Stimulated activated CD8-positive, alpha-beta memory T cell treated with anti-CD3 and anti-CD28 coated beads, Interleukin-7, amount 100 ng/mL, for 48 hours (primary cell): ENCODE data around the gene GRIA1.

Experiments used
- DNase-seq, 2 donors: peaks; one replicate each; pipeline ENCODE4 v3.0.0-alpha.2; 2020; ENCODE audit warnings: low read depth in 1 of 2; ENCODE audit errors: extremely low read depth in 1 of 2

GRIA1 gene

DNA sequence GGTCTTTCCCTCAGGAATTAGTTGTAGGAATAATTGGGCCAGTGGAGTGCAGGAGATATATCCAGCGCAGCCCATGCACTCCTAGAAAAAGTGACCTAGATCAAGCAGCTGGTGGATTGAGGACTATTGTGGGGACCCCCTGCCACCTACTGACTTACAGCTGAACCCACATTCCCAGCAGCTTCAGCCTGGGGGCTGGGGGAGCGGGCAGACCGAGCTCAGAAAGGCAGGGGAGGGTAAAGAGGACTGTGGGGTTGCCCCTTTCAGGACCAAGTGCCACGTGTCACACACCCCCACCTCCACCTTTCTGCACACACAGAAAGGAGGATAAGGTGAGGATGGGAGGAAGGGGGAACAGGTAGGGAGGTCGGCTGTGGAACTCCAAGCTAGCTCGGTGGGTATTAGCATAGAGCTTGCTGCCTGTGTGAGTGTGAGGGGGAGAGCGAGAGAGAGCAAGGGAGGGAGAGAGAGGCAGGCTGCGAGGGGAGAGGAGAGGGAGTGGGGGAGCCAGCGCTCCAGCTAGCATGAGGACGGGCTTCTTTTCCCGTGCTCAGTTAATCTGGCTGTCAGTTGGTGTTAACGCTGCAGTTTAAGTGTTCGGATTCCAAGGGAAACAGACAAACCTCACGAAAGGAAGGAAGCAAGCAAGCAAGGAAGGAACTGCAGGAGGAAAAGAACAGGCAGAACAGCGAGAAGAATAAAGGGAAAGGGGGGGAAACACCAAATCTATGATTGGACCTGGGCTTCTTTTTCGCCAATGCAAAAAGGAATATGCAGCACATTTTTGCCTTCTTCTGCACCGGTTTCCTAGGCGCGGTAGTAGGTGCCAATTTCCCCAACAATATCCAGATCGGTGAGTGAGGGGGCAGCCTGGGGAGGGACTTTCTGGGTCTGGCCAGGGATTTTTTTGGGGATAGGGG lies at the start of gene GRIA1:
Gene GRIA1, plus strand, starts transcription at position 553 of the 920 bp plus-strand sequence.
- DNase-seq = no peak

GRCh38 chr5:153445875-153446579 lies 44.4 kb upstream of the GRIA1 start:
- no peak for DNase-seq

GRCh38 chr5:153447534-153447933 lies 42.9 kb upstream of the GRIA1 start:
- no peak for DNase-seq

DNA sequence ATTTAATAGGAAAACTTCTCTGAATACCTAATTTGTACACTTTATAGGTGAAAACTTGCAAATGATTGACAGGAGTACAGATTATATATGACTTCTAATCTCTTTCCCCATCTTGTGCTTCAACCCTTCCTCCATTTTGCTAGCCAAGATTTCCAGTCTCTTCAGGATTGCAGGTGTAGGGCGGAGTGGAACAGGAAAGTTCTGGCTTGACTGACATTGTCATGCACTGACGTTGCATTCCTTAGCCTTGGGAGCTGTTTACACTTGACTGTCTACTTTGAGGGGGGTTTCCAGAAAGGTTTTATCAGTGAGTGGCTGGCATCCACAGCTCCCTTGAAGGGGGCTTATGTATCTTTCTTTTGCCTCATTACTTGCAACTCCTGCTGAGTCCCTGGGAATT lies 34.1 kb upstream of the GRIA1 start:
- no peak for DNase-seq

GRCh38 chr5:153456993-153457392 lies 33.5 kb upstream of the GRIA1 start:
- DNase-seq = no peak

GRCh38 chr5:153458268-153458667 lies 32.2 kb upstream of the GRIA1 start:
- DNase-seq = no peak

GRCh38 chr5:153459051-153459743 lies 31.3 kb upstream of the GRIA1 start:
- DNase-seq = no peak

DNA sequence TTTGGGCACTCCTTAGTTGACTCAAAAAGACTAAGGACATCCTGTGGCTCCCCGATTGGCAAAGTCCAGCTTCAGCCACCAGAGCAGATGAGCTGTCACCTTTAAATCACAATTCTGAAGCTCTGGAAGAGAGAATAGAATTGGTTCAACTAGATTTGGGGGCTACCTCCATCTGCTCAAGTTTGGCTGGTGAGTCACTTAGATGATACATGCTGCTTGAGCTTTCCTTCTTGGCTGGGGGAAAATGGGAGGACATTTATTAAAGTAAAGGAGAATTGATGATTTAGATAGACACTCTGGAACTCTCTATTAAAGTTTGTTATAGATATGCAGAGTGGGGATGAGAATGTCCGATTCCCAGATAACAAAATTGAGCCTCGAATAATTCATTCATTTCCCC lies 30.0 kb upstream of the GRIA1 start:
- no peak for DNase-seq

- no peak for DNase-seq
Measured at GRCh38 chr5:153461341-153461740, 29.1 kb upstream of the GRIA1 start.

DNA sequence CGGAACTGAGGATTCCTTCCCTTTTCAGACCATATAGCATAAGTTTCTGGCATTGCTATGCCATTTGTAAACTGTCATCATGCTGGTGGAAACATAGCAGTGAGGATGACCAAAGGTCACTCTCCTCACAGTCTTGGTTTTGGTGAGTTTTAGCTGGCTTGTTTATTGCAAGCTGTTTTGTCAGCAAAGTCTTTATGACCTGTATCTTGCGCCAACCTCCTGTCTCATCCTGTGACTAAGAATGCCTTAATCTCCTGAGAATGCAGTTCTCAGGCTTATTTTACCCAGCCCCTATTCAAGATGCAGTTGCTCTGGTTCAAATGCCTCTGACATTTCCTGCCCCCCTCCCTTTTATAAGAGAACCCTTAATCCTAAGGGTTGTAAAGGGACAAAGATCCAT lies 26.7 kb upstream of the GRIA1 start:
- no peak for DNase-seq

GRCh38 chr5:153467546-153467945 lies 22.9 kb upstream of the GRIA1 start:
- no peak for DNase-seq

GRCh38 chr5:153469423-153469822 lies 21.0 kb upstream of the GRIA1 start:
- DNase-seq = no peak

DNA sequence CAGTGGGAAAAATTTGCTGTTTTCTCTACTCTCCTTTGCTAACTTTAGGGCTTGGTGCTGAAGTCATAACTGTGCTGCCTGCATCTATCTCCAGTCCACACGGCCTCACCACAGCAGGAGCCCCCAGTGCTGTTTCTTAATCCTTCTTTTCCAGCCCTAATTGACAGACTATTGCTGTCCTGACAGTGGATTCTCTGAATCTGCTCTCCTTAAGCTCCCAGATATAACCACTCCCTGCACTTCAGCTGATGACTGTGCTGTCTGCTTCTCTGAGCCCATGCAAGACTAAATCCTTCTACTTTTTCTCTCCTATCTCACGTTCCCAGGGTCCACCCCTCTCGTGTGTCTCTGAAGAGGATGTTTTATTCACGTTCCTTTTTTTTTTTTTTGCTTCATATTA lies 19.7 kb upstream of the GRIA1 start:
- DNase-seq = no peak

GRCh38 chr5:153476767-153477166 lies 13.7 kb upstream of the GRIA1 start:
- no peak for DNase-seq

- no peak for DNase-seq
Measured at GRCh38 chr5:153480401-153480800, 10.1 kb upstream of the GRIA1 start.

GRCh38 chr5:153483482-153483881 lies 7.0 kb upstream of the GRIA1 start:
- DNase-seq = no peak

DNA sequence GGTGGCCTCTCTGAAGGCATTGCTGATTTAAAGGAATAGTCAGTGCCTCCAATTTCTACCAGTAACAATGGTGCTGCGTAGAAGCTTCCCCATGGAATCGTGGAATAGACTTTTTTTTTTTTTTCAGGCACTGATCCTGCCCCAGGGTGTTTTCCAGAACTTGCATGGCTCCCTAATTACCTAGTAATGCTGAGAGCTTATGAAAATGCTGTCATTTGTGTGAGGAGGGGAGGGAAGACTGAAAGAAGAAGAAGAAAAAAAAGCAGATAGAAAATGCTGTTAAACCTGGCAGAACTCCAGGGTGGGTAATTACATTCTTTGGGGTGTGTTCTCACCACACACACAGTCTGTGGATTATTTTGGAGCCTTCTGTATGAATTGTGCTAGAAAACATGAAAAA lies 4.8 kb upstream of the GRIA1 start:
- DNase-seq = no peak

DNA sequence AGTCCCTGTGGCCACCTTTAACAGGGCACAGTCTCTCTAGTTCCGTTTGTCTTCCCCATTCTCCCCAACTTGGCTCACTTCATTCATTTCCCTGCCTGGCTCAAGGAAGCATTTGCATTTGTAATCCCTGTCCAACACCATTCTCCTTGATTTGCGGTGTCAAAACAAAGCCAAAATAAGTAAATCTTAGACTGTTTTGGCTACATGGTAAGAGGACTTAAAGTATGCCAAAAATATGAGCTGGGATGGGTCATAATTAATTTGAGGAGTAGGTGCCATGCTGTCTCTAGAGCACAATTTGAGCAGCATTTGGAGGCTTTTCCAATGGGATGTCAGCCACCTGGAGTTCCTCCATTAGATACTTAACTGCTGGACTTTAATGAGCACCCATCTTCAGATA lies 3.7 kb upstream of the GRIA1 start:
- no peak for DNase-seq

DNA sequence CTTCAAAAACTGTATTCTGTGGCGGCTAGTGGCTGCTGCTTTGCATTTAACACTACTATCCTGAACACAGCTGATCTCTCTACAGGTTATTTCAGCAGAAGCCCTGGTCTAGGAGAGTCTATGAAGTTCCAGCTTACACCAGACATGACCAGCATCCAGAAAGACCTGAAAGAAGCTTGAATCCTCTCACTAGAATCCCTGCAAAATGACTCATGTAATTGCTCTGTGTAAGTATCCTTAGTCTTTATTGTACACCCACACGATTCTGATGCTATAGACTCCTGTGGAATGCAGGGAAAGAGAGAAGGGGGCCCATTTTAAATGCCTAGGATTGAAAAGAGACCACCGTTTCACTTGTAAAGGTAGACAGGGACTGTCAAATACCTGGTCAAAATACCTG lies 859 bp upstream of the GRIA1 start:
- no peak for DNase-seq

- DNase-seq = no peak
Measured at GRCh38 chr5:153491038-153491744, 721 bp downstream of the GRIA1 start.

DNA sequence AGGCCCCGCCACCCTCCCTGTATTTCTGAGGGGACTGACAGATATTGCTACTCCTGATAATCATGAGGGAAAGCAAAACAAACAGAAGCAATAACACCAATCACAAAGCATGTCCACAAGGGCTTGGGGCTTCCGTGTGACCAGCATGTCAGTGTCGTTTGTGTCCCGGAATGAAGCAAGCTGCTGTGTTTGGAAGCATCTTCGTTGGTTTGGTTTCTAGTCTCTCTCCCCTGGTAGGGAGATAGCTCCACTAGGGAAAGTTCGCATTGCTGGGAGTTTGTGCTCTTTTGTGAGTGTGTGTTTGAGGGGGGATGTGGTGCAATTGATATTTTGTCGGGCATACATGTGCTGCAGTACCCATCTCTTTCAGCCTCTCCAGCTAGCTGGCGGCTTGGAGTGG lies 1.4 kb downstream of the GRIA1 start:
- no peak for DNase-seq
